ENCODE measurements around the gene GABRB1. TPM values are rescaled to one million over a fixed set of nuclear protein-coding genes. Genes with fewer than 3 reads are reported as not detected.

The GABRB1 gene
- total and polyA plus RNA-seq, 2 donors (not counting 1 experiment from before 2014, with no cell fraction given): 0.05 to 0.17 TPM

DNA sequence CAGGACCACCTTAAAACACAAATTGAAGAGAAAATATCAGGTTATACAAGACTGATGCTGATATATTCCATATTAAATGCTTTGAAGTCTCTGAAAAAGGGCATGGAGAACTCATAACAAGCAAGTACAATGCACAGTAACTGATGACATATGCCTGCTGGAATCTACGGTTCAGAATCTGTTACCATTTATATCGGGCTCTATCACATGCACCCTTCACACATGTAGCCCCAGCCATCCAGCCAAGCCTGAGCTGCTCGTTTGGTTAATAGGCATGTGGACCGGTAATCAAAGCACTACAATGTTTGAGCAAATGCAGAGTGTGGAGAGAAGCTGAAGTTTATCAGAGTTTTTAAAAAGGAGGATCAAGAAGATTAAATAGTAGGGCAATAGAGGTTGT lies 420.3 kb downstream of the GABRB1 start:
- Histone ChIP-seq H3K79me2 (ENCODE audit: control insufficient read depth, insufficient read depth, low read length) (no peaks in the 10 kb centered on the region), H3K4me3 (replicated peaks in 1 of 4; ENCODE audit: control extremely low read depth in 1 of 4, insufficient read depth in 1 of 4, low read depth in 3 of 4, low read length in 4 of 4) (no peak overlapping the region), H3K27me3 (ENCODE audit: control insufficient read depth, insufficient read depth, low read length) (no peaks in the 10 kb centered on the region), H3K9ac (ENCODE audit: insufficient read depth, low read length) (no peak overlapping the region), H3K36me3 (ENCODE audit: control insufficient read depth, insufficient read depth, low read length) (no peaks in the 10 kb centered on the region), H3K4me1 (ENCODE audit: control insufficient read depth, extremely low read depth, insufficient read depth, low read length) (no peaks in the 10 kb centered on the region), H2AFZ (ENCODE audit: low read length) (no peak overlapping the region), H3K9me3 (ENCODE audit: control insufficient read depth, insufficient read depth, low read depth, low read length) (no peaks in the 10 kb centered on the region), H3K4me2 (ENCODE audit: extremely low read depth, insufficient read depth, low read length) (no peak overlapping the region), H3K27ac (ENCODE audit: insufficient read depth, low read length) (no peak overlapping the region), H4K20me1 (ENCODE audit: control insufficient read depth, extremely low read depth, insufficient read depth, low read length) (no peaks in the 10 kb centered on the region)
- DNase-seq (ENCODE audit: low read depth in 2 of 2): peak; percentile 5 to 15
- TF ChIP-seq EZH2 (IDR thresholded peaks at IDR 0.05; ENCODE audit: low read length, missing control alignments): no peak
- TF ChIP-seq CTCF (conservative IDR thresholded peaks at IDR 0.05 in 1 of 2, IDR thresholded peaks at IDR 0.05 in 1 of 2; ENCODE audit: low read depth in 1 of 2, low read length in 2 of 2): no peak

DNA sequence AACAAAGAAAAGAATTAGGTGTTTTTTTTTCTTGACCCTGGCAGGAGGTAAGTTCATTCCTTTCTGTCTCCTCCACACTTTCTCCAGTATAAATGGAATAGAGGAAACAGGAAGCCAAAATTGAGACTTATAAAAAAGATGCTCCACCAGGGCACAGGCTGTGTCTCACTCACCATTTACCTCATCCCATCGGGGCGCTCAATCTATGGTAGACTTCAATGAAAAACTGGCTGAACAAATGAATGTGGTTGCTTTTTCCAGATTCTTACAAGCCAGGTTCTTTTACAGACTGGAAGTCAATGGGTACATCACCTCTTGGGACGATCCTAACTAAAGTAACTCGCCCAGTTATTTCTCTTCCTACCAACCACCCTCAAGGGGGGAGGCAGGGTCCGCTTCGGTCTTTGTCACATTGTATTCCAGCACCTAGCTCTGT lies 431.4 kb downstream of the GABRB1 start:
- no peaks in the 10 kb centered on the region for H4K20me1 ChIP-seq (ENCODE audit: control insufficient read depth, extremely low read depth, insufficient read depth, low read length)
- peak overlapping the region; percentile 81 for H3K27ac ChIP-seq (ENCODE audit: insufficient read depth, low read length)
- no peaks in the 10 kb centered on the region for H3K36me3 ChIP-seq (ENCODE audit: control insufficient read depth, insufficient read depth, low read length)
- H2AFZ ChIP-seq (ENCODE audit: low read length): peak overlapping the region; percentile 13
- no peaks in the 10 kb centered on the region for H3K9me3 ChIP-seq (ENCODE audit: control insufficient read depth, insufficient read depth, low read depth, low read length)
- H3K4me3 ChIP-seq (replicated peaks in 1 of 4; ENCODE audit: control extremely low read depth in 1 of 4, insufficient read depth in 1 of 4, low read depth in 3 of 4, low read length in 4 of 4): peak overlapping the region; percentile 47 to 94 (median 78)
- peaks cover 6% of the 10 kb centered on the region for H3K79me2 ChIP-seq (ENCODE audit: control insufficient read depth, insufficient read depth, low read length)
- no peaks in the 10 kb centered on the region for H3K4me1 ChIP-seq (ENCODE audit: control insufficient read depth, extremely low read depth, insufficient read depth, low read length)
- no peaks in the 10 kb centered on the region for H3K27me3 ChIP-seq (ENCODE audit: control insufficient read depth, insufficient read depth, low read length)
- TF ChIP-seq EZH2 (IDR thresholded peaks at IDR 0.05; ENCODE audit: low read length, missing control alignments) (no peak), CTCF (conservative IDR thresholded peaks at IDR 0.05 in 1 of 2, IDR thresholded peaks at IDR 0.05 in 1 of 2; ENCODE audit: low read depth in 1 of 2, low read length in 2 of 2) (no peak)
- H3K4me2 ChIP-seq (ENCODE audit: extremely low read depth, insufficient read depth, low read length): peak overlapping the region; percentile 91
- peak overlapping the region; percentile 85 for H3K9ac ChIP-seq (ENCODE audit: insufficient read depth, low read length)
- peak; percentile 4 to 11 for DNase-seq (ENCODE audit: low read depth in 2 of 2)

- no peaks in the 10 kb centered on the region for H3K9me3 ChIP-seq (ENCODE audit: control insufficient read depth, insufficient read depth, low read depth, low read length)
- H3K9ac ChIP-seq (ENCODE audit: insufficient read depth, low read length): peak within 1 kb of the TSS; percentile 85
- no peaks in the 10 kb centered on the region for H3K36me3 ChIP-seq (ENCODE audit: control insufficient read depth, insufficient read depth, low read length)
- peak within 1 kb of the TSS; percentile 90 for H2AFZ ChIP-seq (ENCODE audit: low read length)
- H3K79me2 ChIP-seq (ENCODE audit: control insufficient read depth, insufficient read depth, low read length): peaks cover 6% of the 10 kb centered on the region
- peak within 1 kb of the TSS; percentile 81 for H3K27ac ChIP-seq (ENCODE audit: insufficient read depth, low read length)
- TF ChIP-seq EZH2 (IDR thresholded peaks at IDR 0.05; ENCODE audit: low read length, missing control alignments) (no peak), CTCF (conservative IDR thresholded peaks at IDR 0.05 in 1 of 2, IDR thresholded peaks at IDR 0.05 in 1 of 2; ENCODE audit: low read depth in 1 of 2, low read length in 2 of 2) (peak in 1 of 2 donors; percentile 18)
- H3K4me3 ChIP-seq (replicated peaks in 1 of 4; ENCODE audit: control extremely low read depth in 1 of 4, insufficient read depth in 1 of 4, low read depth in 3 of 4, low read length in 4 of 4): peak within 1 kb of the TSS; percentile 47 to 94 (median 78)
- DNase-seq (ENCODE audit: low read depth in 2 of 2): peak; percentile 94 to 96
- no peaks in the 10 kb centered on the region for H3K27me3 ChIP-seq (ENCODE audit: control insufficient read depth, insufficient read depth, low read length)
- peak within 1 kb of the TSS; percentile 91 for H3K4me2 ChIP-seq (ENCODE audit: extremely low read depth, insufficient read depth, low read length)
- H3K4me1 ChIP-seq (ENCODE audit: control insufficient read depth, extremely low read depth, insufficient read depth, low read length): no peaks in the 10 kb centered on the region
- no peaks in the 10 kb centered on the region for H4K20me1 ChIP-seq (ENCODE audit: control insufficient read depth, extremely low read depth, insufficient read depth, low read length)
These were observed 432.0 kb downstream of the GABRB1 start, which contains the start of gene COMMD8 for GRCh38 chr4:47463235-47463956. TSS of gene COMMD8 (minus strand) at chr4:47463702. CDS start at chr4:47463651, 51 bp downstream.

Measured in fibroblast of lung (primary cell).